Stimulated activated naive CD8-positive, alpha-beta T cell treated with anti-CD3 and anti-CD28 coated beads, Interleukin-15, Interleukin-2, amounts not matched to agents 100 U/mL and 50 U/mL, for 24 hours (primary cell): ENCODE data around the gene STOML2.

Experiments used
- ATAC-seq: fragments of 150-1000 bp; cut with Tn5 transposase; one replicate; pipeline ENCODE4 v1.10.0; 2021
- DNase-seq: peaks from one replicate; pipeline ENCODE4 v3.0.0; 2021

Gene STOML2

DNA sequence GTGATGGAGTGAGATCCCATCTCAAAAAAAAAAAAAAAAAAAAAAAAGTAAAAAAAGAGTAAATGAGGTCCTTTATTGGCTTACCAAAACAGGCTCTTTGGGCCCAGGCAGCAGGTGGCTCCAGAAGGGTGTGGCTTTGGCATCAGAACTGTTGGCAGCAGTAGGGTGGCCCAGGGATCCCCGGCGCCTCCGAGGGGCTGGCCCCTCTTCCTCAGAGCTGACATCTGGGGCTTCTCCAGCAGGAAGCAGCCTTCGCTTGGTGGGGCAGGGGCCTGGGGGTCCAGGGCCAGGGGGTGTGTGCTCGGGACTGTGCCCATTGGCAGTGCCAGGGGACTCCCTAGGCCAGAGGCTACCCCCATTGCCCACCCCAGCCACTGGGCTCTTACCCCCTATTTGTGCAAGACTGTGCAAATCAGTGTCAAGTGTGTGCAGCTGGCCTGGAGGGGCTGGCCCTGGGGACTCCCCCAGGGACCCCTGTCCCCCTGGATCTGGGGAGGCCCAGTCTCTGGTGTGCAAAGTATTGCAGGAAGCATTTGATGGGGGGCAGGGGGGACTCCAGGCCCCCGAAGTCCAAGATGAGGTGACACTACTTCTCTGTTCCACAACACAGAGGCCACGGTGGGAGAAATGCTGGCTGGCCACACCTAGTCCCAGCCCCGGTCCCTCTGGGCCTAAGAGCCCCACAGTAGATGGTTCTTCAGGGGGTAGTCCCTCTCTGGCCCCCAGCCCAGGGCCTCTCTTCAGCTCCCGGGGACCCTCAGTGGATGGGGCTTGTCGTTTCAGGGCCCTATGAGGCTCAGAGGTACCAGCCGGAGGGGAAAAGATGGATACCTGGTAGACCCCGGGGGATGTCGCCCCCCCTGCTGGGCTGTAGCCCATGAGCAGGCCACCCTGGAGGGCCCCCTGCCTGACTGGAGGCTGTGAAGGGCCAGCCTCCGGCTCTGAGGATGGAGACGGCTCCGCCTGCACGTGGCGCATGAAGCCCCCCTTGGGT lies 4.7 kb upstream of the STOML2 start:
- ATAC-seq = no peak
- DNase-seq = no peak

DNA sequence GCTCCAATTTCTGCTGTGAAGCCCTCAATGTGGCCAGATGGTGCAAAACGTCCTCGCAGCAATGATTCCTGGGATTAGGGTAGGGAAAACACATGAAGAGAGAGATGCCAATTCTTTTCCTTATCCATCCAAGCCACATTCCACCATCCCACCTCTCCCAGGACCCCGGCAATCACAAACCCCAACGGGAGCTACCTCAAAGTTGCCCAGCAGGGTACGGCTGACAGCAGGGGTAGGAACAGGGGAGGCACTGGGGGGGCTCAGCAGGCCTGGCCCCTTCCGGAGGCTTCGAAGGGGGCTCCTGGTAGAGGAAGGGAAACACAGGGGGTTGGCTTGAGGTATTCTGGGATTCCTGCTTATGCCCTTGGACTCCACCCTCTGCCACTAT lies 3.4 kb upstream of the STOML2 start:
- ATAC-seq = no peak
- DNase-seq = no peak

DNA sequence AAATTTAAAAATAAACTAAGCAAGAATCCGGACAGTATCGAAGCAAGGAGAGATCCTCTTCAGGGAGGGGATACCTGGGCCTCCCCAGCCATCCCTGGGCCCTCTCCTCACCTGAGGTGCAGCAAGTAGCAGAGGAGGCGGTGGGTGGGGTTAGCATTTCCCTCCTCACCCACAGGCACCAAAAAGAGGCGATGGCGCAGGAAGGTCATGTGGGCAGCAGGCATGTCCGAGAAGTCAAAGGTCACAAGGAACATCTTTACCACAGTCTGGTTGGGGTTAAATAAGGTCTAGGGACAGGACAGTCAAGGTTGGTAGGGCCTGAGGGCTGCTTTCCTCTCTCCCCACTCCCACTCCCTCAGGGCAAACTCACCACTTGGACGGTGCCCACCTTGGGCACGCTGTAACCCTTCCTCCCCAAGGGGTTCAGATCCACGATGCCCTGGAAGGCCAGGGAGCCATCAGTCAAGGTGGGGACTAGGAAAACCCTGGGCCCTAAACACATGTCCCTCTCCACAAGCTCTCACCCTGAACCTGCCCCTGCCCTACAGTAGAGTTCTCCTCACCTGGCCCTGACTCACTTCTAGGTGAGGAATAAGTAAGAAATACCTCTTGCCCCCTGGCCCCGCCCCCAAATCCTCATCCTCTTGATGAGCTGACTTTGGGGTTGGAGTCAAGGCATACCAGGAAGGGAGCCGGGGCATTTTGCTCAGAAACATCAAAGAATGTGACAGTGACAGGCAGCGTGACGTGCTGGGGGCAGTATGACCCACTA lies 2.8 kb upstream of the STOML2 start:
- DNase-seq (no peak), ATAC-seq (no peak)

DNA sequence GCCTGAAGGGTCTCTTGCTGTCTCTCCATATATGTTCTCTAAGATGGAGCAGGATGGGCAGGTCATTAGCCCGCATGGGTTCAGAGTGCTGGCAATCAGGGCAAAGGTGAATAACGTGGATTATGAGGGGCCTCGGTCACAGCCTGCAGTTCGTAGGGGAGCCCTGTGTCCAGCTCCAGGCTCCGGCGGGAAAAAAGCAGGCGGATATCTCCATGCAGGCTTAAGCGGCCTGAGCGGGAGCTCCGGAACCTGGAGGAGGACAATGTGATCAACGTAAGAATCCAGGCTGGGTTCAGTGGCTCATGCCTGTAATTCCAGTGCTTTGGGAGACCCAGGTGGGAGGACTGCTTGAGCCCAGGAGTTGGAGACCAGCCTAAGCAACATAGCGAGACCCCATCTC lies 2.2 kb upstream of the STOML2 start:
- DNase-seq = no peak
- no peak for ATAC-seq

DNA sequence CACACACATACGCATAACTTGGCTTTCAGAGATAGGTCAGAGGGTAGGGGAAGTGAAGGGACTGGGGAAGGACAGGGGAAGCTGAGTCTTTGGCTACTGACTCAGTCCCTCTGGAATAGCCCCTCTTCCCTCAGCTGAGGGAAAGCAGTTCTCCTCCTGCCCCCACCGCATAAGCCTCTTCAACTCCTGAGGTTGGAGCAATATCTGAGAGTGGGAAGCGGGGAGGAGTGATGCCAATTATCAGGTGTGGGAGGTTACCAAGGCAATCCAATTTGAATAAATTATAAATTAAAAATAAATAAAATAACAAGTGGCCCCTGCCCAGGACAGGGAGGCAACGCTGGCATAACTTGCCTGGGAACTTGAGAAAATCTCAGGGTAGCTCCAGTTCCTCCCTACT lies 1.7 kb upstream of the STOML2 start:
- DNase-seq (no peak), ATAC-seq (no peak)

DNA sequence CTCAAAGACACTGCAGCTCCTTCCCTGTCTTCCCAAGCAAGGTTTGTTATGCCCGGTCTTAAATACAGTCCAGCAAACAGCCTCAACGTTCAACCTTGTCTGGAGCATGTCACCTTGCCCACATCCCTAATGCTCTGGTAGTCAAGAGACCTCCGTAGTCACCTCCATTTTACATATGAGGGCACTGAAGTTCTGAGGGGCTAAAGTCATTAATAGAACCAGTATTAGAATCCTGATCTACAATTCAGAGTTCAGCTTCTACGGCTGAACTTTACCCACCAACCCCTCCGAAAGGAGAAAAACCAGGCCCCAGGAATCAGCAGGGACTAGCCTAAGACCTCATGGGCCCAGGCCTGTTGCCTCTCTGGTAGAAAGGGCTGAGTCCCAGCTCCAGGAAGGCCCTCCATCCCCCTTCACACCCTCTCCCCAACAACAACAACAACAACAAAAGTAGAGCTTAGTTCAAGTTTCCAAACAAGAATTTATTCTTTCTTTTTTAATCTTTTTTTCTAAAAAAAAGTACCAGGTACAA lies 795 bp upstream of the STOML2 start:
- DNase-seq (no peak), ATAC-seq (no peak)

DNA sequence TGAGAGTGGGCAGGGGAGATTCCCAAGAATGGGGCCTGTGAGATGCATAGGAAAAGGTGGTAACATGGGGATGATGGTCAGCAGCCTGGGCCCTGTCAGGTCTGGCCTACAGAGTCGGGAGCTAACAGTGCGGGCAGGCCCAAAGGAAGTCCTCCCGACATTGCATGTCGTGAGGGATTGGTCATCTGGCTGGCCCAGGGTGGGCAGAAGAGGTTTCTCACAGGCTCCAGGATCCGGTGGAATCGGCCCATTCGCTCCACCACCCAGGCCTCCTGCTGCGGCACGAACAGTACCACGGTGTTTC lies 514 bp downstream of the STOML2 start:
- DNase-seq = no peak
- ATAC-seq = peak; percentile 15

DNA sequence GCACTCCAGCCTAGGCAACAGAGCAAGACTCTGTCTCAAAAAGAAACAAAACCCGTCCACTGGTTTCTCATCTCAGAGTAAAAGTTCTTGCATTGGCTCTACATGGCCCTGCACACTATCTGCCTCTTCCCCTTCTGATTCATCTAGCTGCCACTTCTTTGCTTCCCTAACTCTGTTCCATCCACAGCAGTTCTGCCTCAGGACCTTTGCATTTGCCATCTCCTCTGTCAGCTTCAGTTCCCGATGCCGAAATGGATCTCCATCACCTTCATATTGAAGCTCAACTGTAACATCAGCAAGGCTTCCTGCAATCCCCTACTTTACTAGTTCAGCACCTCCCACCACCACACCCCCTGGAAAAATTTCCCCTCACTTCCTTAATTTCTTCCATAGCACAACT lies 5.4 kb downstream of the STOML2 start:
- DNase-seq = no peak
- ATAC-seq = no peak

DNA sequence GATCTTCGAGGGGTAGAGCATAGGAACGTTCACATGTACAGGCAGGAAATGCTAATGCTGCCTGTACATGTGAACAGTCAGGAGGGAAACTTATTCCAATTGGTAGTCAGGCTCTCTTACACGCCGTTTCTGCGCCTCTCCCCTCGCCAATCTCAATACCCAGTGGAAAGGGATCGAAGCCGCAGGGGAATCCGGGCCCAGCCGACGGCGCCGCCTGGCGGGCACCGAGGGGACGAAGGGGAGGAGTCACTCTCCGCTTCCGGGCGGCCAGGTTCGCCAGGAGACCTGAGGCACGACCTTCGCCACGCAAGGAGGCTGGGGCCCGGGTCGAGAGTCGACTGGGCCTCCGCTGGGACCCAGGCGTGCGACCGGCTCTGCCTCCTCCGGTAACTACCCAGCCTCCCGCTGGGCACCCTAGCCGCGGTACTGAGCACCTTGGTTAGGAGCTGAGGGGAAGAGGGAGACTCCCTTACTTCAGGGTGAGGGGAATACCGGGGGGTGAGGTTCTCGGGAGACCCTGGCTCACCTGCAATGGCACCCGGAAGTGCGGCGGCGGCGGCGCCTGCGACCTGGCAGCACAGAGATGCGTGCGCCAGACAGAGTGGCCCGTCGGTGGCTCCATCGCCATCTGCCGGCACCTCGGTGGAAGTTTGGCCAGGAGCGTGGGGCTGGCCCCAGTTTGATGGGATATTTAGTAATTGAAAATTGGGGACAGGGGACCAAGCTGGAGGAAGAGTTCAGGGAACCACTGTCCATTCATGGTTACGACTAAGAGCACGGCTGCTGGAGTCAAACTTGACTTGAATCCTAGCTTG lies 6.7 kb downstream of the STOML2 start, which contains the start of gene PIGO:
PIGO (minus strand) TSS at position 557 of the 815 bp plus-strand sequence. CDS start 1,026 bp downstream, outside the sequence.
- peak; percentile 92 for DNase-seq
- peak; percentile 91 for ATAC-seq

DNA sequence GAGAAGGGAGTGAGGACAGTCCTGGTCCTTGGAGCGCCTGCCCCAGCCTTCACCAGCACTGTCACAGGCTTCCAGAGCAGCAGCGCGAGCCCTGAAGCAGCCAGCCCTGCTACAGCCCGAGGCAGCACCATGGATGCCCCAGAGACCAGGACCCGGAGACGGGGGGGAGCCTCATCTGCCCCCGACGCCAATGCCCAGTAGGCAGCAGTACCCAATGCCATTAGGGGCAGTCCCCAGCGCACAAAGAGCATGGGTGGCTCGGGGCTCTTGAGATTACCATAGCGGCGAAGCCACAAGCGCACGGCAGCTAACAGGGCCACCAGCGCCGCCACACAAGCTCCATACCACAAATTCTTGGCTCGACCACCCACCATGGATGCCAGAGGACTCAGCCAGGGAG lies 11.4 kb downstream of the STOML2 start:
- no peak for DNase-seq

DNA sequence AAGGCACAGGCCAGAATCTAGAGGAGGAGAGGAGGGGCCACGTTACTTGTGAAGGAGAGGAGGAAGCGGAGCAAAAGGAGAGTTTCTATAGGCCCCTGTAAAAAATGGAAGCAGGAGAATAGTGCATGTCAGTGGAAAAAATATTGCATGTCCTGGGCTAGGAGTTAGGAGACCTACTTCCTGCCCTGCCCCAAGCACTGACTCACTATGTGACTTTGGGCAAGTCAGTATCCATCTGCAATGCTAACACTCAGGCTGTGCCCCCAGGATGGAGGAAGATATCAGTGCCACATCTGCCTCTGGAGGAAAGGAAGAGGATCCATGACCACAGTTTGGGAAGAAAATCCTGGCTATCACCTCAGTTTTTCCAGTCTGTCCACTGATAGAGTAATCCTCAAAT lies 13.5 kb downstream of the STOML2 start:
- no peak for ATAC-seq

More for the DNA sequence above, 11.4 kb downstream of the STOML2 start:
- no peak for ATAC-seq

DNA sequence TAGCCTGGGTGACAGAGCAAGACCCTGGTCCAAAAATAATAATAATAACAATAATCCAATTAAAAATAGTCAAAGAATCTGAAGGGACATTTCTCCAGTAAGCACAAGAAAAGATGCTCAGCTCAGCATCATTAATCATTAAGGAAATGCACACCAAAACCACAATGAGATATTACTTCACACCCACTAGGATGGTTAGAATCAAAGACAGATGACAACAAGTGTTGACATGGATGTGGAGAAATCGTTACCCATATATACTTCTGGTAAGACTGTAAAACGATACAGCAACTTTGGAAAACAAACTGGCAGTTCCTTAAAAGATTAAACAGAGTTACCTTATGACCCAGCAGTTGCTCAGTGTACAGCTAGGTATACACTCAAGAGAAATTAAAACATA lies 17.9 kb downstream of the STOML2 start:
- DNase-seq (no peak), ATAC-seq (no peak)

More for the DNA sequence above, 13.5 kb downstream of the STOML2 start:
- no peak for DNase-seq

DNA sequence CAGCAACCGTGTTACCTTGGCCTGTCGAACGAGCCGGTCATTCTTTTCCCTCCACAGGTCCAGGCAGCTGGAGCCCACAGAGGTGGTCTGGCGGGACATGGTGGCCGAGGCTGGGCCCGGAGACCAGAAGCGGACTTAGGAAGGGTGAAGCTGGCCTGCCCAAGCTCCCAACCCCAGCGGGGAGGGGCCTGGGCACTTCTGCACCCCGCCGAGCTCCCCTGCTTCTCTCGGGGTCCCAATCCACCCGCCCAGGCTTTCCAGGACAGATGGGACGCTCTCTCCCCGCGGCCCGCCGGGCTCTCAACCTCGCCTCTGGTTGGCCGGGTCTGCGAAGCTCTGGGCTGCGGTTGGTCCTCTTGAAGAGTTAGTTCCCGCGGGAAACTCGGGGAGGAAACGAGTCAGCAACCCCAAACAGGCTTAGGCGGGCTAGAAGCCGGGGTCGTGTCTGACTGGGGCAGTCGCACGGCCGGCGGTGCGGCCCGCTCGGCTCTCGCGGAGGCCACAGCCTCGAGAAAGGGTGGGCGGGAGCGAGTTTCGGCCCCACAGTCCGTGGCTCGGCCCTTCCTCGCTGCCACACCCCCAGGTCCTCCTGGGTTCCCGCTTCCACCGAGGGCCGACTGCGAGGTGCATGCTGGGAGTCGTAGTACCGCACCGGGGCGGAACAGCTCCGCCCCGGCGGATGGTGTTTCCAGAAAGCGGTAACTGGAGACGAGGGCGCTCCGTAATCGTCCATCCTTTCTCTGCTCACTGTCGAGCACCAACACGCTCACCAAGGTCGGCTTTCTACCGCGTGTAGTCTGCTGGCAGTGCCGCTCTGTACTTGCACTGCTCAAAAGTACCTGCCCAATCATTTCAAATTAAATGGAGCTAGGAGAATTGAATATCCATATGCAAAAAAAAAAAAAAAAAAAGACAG lies 23.2 kb downstream of the STOML2 start, which contains the start of gene FANCG:
FANCG (minus strand) TSS at position 517 of the 916 bp plus-strand sequence; CDS start at position 99, 418 bp downstream.
- DNase-seq (peak; percentile 86), ATAC-seq (peak; percentile 91)

DNA sequence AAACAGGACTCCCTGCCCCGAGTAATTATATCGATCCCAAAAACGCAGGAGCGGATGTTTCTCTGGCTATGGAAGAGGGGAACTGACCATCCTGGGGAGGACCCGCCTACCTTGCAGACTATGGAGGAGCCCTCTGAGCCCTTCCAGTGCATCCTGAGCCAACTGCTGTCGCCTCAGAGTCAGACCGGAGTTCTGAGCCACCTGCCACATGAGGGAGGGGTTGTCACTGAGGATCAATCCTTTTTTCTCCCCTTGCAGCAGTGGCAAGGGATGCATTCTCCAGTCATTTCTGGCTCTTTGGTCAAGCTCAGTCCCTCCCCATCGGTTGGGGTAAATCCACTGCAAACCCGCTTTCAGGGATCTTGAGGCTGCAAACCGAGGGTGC lies 23.9 kb downstream of the STOML2 start:
- no peak for ATAC-seq
- no peak for DNase-seq

DNA sequence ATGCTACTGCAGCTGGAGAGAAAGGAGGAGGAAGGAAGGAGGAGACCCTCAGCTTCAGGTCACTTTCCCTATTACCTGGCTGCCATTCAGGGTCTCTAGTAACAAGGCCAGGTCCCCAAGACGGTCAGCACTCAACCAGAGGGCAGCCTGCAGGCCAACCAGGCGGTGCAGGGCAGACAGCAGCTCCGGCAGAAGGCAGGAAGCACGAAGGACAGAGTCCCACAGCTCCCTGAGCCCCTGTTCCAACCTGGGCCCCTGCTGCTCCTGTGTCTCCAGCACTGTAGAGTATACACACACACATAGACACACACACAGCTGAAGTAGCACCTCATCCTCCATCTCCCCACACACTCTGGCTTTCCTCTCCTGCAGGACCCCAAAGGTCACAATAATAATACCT lies 24.9 kb downstream of the STOML2 start:
- no peak for DNase-seq
- ATAC-seq = no peak

DNA sequence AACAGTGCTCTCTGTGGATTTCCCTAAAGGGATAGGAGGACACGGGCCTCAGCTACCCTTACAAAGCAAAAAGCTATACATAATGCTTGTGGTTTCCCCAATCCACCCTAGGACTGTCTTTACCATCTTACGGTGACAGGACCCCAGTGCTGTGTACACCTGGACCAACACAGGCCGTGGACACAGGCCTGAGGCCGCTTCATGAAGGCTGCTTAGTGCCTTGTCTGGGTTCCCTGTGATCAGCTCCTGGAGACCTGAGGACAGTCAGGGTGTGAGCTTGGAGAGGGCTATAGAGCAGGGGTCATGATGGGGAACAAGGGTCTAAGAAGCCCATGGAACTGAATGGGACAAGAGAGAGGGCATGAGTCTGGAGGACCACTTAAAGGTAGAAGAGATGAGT lies 26.1 kb downstream of the STOML2 start:
- ATAC-seq = no peak
- DNase-seq = no peak

DNA sequence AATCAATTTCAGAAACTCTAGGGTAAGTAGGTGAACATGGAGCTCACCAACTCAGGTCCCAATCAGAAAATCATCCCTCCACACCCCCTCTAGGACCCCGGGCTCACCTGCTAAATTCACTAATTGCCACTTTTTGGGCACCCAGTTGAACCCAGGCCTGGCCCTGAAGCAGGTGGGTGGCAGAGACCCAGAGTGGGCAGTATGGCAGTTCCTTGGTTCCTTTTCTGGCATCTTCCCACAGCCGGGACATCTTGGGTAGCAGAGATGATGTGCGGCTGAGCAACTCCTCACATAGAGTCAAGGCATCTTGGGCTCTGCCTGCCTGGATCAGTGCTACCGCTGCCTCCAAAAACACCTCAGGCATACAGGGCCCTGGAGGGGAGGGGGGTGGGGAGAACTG lies 27.6 kb downstream of the STOML2 start:
- DNase-seq = no peak
- ATAC-seq = no peak

DNA sequence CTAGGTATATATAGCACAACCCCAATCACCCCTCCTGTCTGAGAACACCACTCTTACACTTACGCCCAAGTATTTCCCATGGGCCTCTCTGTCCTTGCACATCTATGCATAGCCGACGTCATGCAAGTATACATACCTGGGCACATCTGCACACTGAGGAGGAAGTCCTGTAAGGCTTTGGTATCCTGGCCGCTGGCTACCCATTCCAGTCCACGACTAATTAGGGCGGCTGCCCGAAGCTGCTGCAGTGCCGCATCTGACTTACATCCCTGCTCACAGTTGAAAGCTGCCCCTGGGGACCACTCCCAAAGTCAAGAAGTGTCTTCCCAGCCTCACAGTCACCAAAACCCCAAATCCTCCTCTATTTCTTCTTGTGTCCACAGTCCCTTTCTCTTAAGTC lies 28.1 kb downstream of the STOML2 start:
- ATAC-seq = no peak
- DNase-seq = no peak

DNA sequence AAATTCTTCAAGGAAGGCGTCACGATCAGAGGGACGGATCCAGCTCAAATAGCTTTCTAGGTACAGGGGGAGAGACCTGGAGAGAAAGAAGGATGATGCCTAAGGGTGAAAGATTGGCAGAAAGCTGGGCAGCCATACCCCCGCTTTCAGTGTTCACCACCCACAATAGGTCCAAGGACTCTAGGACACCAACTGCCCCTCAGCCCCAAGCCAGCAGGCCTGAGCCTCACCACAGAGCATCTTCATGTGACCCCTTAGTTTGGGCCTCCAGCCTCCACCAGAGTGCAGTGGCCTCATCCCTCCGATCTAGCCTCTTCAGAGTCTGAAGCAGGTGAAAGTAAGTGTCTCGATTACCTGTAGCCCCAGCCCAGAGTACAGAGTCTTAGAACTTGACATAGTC lies 28.8 kb downstream of the STOML2 start:
- DNase-seq (no peak), ATAC-seq (no peak)

DNA sequence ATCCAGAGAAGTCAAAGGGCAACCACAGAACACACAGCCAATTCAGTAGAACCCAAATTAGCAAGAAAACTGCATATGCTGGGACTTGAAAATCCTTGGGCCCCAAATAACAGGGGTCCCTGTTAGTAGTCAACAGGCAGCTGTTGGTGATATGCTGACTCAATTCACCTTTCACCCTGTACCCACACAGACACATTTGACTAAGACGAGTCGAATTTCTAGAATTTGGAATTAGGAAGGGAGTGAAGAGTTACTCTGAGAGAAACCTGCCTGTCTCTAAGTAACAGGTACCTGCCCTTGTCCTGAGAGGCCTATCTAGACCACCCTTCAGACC lies 29.7 kb downstream of the STOML2 start:
- DNase-seq (no peak), ATAC-seq (no peak)
